SH-SY5Y (cell line): Measurements from ENCODE around the gene MZB1.

ENCODE experiments used
- GATA2 ChIP-seq: IDR thresholded peaks from 2 replicates; pipeline ENCODE4 v1.6.1; 2011; ENCODE audit warnings: mild to moderate bottlenecking, low read depth, low read length
- GATA3 ChIP-seq: IDR thresholded peaks from 2 replicates; pipeline ENCODE4 v1.6.1; 2011; ENCODE audit warnings: low read depth, mild to moderate bottlenecking, low read length, moderate library complexity

The MZB1 gene

DNA sequence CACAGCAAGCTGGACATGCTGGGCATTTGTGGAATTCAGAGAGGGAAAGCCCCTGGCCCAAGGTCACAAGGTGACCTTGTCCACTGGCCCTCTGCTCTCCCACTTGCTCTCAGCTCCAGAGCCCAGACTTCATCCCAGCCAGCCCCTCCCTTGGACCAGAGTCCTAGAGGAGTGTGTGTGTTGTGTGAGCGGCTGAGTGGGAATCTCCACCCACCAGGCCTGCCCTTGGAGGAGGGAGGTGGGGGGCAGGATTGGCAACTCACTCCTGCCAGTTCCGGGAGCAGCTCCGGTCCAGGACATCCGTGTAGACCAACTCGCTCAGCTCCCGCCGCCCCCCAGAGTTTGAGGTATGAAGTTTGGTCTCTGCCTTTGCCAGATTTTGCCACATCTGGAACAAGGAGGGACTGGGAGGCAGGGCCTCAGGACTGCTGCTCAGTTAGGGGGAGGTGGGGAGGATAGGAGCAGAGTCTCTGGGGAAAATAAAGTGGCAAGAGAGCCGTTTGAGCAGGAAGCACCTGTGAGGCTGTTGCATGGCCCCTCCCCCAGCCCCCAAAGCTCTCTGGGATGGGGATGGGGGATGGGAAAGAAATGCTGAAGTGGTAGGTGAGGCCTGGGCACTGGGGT lies 1.4 kb downstream of the MZB1 start:
- TF ChIP-seq GATA3: no peak
- TF ChIP-seq GATA2: no peak

DNA sequence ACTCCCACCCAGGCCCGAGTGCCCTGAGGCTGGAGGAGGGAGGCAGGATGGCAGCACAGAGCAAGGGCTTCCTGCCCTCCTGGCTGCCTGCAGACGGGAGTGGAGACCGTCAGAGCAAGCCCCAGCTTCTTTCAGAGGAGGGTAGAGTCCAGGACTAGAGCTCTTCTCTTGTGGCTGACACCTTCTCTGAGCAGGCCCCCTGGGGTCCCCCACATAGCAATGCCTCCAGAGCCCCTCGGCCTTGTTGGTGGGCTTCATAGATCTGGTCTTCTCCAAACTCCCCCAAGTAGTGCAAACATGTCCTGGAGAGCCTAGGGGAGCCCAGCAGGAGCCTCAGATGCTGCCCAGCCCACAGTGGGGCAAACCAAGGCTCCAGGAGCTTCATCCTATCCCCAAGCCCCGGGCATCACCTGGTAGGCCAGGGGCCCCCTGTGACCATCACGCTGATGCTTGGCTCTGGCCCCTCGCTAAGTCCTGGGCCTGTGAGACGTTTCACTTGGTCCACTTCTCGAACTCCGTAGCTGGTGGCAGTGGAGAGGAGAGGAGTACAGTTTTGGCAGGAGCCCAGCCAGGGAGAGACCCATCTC lies 2.0 kb downstream of the MZB1 start:
- TF ChIP-seq GATA3: no peak
- TF ChIP-seq GATA2: no peak

DNA sequence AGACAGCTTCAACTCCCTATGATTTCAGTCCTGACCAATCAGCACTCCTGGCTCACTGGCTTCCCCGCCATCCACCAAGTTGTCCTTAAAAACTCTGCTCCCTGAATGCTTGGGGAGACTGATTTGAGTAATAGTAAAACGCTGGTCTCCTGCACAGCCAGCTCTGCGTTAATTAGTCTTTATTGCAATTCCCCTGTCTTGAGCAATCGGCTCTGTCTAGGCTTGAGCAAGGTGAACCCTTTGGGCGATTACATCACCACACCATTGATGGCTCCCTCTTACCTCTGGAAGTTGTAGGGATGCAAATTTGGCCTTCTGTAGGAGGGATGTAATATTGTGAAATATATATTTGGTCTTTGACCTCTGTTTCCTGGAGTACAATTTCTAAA lies 3.7 kb downstream of the MZB1 start:
- TF ChIP-seq GATA2: no peak
- TF ChIP-seq GATA3: no peak

DNA sequence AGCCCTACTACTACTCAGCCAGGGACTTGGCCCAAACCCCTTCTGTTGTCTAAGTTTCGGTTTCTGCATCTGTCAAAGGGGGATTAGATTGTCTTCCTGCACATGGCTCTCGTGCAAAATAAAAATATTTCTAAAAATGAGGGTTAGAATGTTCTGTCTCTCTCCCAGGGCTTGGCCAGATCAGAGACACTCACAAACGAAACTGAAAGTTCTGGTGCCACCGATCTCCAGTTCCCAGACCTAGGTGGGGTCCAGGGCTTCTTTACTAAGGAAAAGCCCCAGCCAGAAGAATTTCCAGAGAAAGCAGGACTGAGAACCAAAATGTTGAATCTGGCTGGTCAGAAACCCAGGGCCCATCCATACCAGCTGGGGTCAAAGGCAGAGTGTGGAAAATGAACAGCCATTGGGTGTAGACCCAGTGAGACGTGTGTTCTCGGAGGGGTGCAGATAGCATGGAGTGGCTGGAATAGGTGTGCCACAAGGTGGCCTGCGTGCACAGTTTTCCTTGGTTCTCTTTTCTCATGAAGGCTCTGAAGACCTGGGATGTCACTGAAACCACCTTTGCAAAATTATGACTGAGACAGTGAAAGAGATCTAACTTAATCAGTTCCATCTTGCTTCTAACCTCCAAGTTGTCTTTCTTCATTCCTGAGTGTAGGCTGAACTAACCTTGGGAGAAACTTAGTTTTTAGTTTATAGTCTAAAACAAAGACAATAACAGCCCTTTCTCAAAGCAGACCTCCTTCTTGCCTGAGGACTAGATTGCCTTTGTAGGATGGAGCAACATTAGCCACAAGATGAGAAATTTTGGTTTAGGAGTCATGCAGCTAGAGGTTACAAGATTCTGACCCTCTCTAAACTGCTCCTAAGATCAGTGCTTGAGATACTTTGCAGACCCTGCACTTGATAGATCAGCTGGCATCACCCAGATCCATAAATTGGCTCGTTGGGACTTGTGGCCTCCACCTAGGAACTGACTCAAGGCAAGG lies 4.4 kb downstream of the MZB1 start:
- no peak for TF ChIP-seq GATA2
- no peak for TF ChIP-seq GATA3

DNA sequence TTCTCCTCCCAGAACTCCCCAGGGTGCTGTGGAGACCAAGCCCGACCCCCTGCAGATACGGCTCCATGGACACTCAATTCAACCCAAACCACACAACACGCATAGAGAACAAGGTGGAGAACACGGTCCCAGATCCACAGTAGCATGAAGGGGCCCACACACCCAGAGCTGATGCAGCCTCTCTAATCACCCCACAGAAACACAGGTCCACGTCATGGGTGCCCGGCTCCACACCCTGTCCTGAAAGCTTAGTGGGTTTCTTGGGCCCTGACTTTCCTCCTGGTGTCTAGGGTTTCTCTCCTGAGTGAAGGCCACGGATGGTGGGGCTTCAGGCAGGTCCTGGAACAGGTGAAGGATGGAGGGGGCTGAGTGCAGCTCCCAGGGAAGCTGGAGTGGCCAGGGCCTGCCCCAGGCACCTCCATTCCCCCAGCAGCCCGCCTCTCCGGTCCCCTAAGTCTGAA lies 5.1 kb downstream of the MZB1 start:
- TF ChIP-seq GATA3: no peak
- TF ChIP-seq GATA2: no peak

DNA sequence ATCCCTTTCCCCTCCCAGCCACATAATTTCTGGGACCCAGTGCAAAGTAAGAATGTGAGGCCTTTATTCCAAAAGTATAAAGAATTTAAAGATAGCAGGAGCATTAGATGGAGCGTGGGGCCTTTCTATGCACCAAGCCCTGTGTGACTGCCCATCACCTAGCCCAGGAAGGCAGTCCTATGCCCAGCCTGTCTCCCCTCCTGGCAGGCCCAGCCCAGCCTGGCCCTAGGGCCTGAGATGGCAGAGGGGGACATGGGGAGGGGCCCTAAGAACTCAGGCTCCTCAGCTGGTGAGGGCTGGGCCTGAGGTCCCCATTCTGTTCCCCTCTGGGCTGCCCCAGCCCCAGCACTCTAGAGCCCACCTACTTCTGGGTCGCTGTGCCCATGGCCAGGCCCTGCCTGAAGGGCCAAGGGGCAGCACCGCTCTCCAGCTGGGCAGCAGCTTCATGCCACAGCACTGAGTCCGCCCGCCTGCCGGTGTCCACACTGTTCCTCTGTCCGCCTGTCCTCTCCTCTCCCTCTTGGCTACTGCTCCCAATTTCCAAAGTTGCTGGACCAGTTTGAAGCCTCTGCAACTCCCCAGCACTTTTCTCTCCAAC lies 5.6 kb downstream of the MZB1 start:
- TF ChIP-seq GATA3: no peak
- no peak for TF ChIP-seq GATA2

DNA sequence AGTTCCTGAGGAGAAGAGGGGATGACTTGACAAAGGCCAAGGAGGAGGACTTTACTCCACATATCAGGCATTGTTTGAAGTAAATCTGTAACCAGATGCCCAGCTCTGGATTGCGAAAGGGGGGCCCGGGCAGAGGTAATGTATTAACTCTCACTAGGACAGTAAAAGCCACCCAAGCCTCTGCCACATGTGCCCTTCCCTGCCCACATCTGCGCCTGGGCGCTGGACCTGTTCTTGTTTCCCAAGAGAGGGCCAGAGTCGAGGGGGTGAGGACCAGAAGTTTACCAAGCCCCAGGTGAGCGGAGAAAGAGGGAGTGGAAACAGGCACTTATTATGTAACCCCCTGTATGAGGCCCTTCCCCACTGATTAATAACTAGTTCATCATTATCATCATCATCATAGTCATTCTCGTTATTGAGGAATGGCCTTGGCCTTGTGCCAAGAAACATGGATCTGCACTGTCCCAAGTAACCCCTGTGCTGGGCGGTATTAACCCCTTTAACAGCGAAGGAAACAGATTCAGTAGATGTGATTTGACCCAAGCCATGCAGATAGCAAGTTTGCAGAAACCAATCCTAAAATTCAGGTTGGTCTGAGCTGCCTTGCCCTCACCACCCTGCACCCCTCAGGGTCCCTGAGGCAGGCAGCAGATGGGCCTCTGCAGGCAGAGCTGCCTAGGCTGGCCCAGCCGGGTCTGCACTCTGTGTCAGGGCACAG lies 6.3 kb downstream of the MZB1 start, which contains the start of gene SLC23A1:
Gene SLC23A1, minus strand, starts transcription at position 23 of the 718 bp plus-strand sequence. CDS start 44 bp downstream, outside the sequence.
- TF ChIP-seq GATA3 (no peak), GATA2 (no peak)

DNA sequence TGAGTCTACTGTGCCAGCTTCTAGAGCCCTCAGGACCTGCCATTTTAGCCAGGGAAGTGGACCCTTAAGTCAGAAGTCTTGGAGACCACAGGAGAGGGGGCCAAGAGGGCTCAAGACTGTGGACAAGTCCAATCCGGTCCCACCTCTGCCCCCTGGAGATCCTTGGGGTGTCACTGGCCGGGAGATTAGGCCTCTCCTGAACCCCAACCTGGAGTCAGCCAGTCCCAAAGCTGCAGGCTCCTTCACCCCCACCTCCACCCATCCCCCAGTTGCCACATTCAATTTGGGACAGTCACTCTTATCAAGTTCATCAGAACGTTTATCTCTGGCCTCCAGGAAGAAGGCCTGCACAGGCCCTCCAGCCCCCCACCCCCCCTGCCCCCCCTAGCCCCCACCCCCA lies 6.9 kb downstream of the MZB1 start:
- TF ChIP-seq GATA3: no peak
- TF ChIP-seq GATA2: no peak

DNA sequence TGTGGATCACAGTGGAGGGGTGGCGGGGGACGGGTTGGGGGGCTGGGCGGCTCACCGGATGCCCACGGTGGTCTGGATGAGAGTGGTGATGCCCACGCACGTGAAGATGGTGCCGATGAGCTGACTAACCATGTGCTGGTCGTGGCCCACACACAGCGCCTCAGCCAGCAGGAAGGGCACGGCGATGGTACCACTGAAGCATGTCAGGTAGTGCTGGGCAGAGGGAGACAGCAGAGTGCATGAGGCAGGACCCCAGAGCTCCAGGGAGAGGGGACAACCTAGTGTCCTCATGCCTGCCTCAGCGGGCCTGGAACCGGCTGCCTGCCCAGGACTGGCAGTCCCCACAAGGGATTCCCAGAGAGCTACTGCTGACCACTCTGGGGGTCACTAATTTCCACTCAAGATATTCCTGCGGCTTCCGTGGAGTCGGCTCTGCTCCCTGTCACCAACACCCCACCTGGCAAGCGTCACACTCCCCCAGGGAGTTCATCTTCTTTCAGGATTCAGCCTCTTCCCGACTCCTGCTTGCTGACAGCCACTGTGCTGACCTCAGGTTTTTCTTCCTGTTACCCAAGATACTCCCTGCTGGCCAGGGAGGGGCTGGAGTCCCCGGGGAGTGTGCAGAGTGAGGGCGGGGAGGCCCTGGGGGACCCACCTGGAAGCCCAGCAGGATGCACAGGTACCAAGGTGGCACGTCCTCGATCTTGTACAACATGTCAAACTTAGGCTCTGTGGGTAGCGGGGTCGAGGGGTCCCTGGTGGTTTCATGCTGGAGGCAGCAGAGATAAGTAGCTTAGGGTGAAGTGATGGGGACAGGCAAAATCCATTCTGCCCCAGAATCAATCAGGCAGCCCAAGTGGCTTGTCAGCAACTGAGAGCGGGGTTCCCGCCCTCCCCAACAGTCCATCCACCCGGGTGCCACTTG lies 7.6 kb downstream of the MZB1 start:
- TF ChIP-seq GATA3 (no peak), GATA2 (no peak)

DNA sequence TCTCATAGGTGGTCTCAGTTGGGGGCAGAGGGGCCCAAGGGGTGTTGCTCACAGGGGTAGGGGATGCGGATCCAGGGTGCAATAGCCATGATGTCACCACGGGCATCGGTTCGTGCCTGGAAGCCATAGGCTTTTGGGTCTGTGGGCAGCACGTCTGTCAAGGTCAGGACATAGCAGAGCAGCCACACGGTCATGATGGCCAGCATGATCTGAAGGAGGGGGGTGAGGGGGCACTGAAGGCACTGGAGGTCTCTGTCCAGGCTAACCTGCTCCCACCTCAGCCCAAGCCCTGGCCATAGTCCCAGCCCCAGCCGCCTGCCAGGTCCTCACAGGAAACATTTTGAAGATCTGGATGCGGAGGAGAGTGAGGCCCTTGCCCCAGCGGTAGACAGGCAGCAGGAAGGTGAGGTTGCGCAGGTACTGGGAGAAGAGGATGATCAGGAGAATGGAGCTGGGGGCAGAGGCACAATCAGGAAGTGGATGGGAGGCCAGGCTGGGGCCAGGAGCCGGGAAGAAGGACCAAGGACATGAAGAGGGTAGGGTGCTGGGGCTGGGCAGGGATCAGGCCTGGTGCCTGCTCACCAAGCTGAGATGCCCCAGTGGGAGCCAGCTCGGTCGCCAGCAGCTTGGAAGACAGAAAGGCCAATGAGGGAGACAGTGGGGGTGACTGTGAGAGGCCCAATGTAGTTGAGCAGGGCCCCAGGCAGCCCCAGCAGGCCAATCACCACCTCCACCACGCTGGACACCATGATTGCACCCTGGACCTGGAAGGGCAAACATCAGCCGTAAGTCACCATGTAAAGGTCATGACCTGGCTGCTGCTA lies 9.9 kb downstream of the MZB1 start:
- TF ChIP-seq GATA2 (no peak), GATA3 (no peak)

DNA sequence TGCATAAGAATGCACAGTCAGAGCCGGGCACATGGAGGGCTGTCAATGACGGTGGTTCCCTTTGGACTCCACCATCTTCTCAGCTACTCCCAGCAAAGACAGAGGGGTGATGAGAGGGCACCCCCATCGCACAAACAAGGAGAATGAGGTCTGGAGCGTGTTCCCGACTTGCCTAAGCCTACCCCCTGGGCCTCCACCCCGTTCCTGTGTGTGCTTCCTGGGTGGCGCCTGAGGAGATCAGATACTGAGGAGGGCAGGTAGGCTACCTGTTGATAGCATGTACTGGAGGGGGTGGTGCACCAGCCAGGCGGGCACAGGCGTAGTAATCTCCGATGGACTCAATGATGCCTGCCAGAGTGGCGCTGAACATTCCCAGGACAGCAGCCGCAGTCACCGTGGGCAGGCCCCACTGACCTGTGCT lies 10.8 kb downstream of the MZB1 start:
- TF ChIP-seq GATA2: no peak
- TF ChIP-seq GATA3: no peak

DNA sequence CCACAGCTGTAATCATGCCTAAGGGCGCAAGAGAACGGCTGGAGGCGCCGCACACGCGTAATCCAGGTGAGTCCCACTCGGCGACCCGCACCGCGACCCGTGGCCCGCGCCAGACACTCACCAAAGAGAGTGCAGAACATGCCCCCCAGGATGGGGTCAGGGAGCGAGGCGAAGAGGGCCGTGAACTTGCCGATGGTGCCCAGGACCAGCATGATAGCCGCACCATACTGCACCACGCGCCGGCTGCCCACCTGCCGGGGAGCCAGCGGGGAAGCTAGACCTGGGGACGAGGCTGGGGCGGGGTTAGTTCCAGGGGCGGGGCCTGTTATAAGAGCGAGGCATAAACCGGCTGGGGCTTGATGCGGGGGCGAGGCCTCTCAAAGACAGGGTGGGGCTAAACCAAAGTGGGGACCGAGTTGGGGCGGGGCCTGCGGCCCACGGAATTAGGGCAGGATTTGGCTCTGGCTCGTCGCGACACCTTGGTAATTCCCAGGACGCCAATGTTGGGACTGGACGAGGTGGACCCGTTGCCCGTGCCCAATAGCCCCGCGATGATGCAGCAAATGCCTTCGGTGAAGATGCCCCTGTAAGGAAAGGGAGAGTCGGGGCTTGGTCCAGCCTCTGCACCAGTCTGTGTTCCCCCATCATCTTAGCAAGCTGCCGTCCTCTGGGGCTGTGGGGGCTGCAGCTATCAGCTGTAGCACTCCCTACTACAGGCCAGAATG lies 11.4 kb downstream of the MZB1 start:
- TF ChIP-seq GATA2: no peak
